ENCODE measurements around the gene IMPA2. TPM values are rescaled to one million over a fixed set of nuclear protein-coding genes. Genes with fewer than 3 reads are reported as not detected.

IMPA2 gene
- total and polyA plus RNA-seq, 2 of the 13 experiments (the other 11 are each of a cell fraction or from before 2014, with no cell fraction given), result 37.8 to 71.8 TPM

DNA sequence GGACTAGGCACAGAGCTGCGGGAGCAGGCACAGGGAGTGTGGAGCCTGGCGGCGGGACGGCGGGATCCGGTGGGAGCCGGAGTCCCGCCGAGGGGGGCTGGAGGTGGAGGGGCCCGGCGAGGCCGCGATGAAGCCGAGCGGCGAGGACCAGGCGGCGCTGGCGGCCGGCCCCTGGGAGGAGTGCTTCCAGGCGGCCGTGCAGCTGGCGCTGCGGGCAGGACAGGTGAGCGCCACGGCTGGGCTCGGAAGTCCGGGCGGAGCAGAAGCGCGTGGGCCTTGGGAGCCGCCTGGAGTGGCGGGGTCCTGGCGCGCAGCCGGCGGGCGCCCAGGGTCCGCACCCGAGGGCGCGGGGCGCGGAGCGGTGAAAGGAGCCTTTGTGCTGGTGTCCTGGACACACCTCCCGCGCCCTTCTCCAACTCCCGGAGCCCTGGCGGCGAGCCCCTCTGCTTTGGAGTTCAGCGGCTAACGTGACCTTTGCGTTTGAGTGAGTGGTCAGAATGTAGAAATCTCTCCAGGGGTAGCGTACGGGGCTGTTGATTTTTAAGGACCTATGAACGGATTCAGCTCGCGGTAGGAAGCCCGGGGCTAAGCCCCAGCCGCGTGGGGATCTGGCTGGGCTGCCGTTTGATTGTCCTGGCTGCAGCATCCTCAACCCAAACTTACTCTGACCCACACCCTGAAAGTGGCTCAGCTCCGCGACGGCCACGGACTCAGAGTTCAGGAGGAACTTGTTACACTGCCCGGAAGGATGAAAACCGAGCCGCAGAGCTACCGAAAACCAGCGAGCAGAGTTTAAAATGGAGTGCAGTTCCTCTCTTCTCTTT is 448 bp downstream of the IMPA2 start (continued):
- no peak for TF ChIP-seq SKI (IDR thresholded peaks at IDR 0.05; ENCODE audit: partially characterized antibody)
- no peak for TF ChIP-seq HDAC6 (IDR thresholded peaks at IDR 0.05; ENCODE audit: low read depth, low read length)
- TF ChIP-seq ZNF800 (CRISPR knock-in tag; IDR thresholded peaks at IDR 0.05), result peak; percentile 84; the same call in 1 of the 2 replicates
- TF ChIP-seq EEA1 (CRISPR knock-in tag; IDR thresholded peaks at IDR 0.05; ENCODE audit: borderline replicate concordance), result 0 out of 2 replicates have a peak, but pooled peaks have one; percentile 8
- TF ChIP-seq ZNF432 (CRISPR knock-in tag; IDR thresholded peaks at IDR 0.05; ENCODE audit: borderline replicate concordance), result no peak
- TF ChIP-seq CENPT (CRISPR knock-in tag; IDR thresholded peaks at IDR 0.05; ENCODE audit: low read depth), result no peak
- TF ChIP-seq NR2F1 (CRISPR knock-in tag; IDR thresholded peaks at IDR 0.05), result no peak; a peak in 2 of 4 replicates
- TF ChIP-seq SATB2 (CRISPR knock-in tag; IDR thresholded peaks at IDR 0.05), result no peak
- peak; percentile 31; the same call in 1 of the 2 replicates for TF ChIP-seq PATZ1 (CRISPR knock-in tag; IDR thresholded peaks at IDR 0.05)
- TF ChIP-seq, protein P1, sequence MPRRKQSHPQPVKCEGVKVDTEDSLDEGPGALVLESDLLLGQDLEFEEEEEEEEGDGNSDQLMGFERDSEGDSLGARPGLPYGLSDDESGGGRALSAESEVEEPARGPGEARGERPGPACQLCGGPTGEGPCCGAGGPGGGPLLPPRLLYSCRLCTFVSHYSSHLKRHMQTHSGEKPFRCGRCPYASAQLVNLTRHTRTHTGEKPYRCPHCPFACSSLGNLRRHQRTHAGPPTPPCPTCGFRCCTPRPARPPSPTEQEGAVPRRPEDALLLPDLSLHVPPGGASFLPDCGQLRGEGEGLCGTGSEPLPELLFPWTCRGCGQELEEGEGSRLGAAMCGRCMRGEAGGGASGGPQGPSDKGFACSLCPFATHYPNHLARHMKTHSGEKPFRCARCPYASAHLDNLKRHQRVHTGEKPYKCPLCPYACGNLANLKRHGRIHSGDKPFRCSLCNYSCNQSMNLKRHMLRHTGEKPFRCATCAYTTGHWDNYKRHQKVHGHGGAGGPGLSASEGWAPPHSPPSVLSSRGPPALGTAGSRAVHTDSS (CRISPR knock-in tag; conservative IDR thresholded peaks at IDR 0.05), result peak; percentile 53; the same call in 1 of the 2 replicates
- 0 out of 2 replicates have a peak, but pooled peaks have one; percentile 61 for TF ChIP-seq ZNF709 (CRISPR knock-in tag; IDR thresholded peaks at IDR 0.05)
- no peak; the same call in 1 of the 2 replicates for TF ChIP-seq ZNF678 (CRISPR knock-in tag; IDR thresholded peaks at IDR 0.05)
- TF ChIP-seq ZBTB14 (CRISPR knock-in tag; IDR thresholded peaks at IDR 0.05), result 0 out of 2 replicates have a peak, but pooled peaks have one; percentile 6
- peak; percentile 49; the same call in 1 of the 2 replicates for TF ChIP-seq NR2F2 (IDR thresholded peaks at IDR 0.05; ENCODE audit: borderline replicate concordance, low read depth)
- no peak for TF ChIP-seq ZBTB49 (CRISPR knock-in tag; IDR thresholded peaks at IDR 0.05; ENCODE audit: borderline replicate concordance)

All from HepG2 (cell line).